Stimulated activated CD4-positive, alpha-beta T cell treated with anti-CD3 and anti-CD28 coated beads, Interleukin-1b, Interleukin-23, amount 100 ng/mL, for 48 hours (primary cell): ENCODE data around the gene CROCC2.

Source experiments
- DNase-seq: peaks from one replicate; pipeline ENCODE4 v3.0.0-alpha.2; 2020

Gene CROCC2

DNA sequence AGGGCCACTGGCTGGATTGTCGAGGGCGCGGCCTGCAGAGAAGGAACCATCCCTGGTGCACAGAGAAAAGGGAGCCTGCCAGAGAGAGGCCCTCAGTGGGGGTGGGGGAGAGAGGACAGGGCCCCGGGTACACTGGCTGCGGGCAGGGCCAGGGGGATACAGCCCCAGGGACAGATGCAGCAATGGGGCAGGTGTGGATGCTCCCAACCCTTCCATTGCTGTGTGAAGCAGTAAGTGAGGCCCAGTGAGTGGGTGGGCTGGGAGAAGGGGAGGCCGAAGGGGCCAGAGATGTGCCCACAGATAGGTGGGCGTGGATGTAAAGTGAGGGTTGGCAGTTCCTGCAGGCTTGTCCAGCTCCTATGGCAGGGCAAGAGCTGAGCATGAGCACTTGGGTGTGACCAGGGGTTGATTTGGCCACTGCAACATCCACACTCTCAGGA is 30.1 kb upstream of the CROCC2 start:
- DNase-seq, result no peak

DNA sequence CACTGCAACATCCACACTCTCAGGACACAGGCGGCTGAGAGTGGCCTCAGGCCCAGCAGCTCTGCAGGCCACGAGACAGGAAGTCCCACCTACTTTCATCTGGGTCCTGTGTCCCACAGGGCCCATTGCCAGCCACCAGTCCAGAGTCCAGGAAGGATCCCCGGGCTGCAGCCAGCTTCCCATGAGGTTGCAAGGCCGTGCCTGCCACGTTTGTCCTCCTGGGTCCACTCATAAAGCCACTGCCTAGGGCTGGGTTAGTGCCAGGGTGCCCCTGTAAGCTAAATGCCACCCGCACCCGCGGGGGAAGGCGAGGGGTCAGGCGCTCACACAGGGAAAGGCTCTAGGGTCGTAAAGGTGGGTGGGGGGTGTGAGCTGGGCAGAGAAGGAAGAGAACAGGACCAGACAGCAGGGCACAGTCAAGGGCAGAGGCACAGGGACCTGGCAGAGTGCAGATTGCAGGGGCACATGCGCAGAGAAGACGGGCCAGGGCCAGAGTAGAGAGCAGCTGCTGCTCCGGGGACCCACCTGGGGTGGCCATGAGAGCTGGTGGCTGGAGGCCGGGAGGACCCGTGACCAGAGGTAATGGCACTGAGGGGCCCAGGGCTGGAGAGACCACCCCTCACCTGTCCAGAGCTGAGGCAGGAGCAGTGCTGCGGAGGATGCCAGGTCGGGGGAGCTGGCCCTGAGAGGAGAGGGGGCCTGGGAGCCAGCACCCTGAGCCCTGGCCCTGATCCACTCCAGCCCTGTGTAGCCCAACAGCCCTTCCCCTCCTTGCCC is 29.5 kb upstream of the CROCC2 start:
- no peak for DNase-seq

DNA sequence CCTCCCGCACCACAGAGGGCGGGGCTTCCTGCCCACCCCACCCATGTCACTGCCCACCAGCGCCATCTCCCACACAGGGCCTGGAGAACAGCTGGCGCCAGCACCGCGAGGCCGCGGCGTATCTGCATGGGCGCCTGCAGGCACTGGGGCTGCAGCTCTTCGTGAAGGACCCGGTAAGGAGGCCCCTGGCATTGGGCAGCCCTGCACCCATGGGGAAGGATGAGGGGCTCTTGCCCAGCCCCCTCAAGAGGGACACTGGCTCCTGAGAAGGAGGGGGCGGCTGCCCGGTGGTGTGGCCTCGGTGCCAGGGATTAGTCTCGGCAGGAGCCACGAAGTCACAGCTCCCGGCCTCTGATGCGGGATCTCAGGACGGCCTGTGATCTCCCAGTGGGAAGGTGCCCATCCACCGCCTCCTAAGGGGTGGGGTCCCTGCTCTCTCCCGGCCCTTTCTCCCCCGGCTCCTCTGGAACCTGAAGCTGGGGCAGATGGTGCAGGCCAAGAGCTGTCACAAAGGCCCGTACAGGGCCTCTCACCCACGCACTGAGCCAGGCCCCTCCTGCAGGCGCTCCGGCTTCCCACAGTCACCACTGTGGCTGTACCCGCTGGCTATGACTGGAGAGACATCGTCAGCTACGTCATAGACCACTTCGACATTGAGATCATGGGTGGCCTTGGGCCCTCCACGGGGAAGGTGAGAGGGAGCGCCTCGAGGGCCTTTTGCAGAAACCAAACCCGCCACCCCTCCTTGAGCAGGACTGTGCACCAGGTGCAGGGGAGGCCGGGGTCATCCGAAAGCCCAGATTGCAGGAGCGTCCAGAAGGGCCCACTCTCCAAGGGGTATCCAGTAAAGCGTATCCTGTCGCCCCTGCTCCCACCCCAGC is 28.4 kb upstream of the CROCC2 start:
- no peak for DNase-seq

DNA sequence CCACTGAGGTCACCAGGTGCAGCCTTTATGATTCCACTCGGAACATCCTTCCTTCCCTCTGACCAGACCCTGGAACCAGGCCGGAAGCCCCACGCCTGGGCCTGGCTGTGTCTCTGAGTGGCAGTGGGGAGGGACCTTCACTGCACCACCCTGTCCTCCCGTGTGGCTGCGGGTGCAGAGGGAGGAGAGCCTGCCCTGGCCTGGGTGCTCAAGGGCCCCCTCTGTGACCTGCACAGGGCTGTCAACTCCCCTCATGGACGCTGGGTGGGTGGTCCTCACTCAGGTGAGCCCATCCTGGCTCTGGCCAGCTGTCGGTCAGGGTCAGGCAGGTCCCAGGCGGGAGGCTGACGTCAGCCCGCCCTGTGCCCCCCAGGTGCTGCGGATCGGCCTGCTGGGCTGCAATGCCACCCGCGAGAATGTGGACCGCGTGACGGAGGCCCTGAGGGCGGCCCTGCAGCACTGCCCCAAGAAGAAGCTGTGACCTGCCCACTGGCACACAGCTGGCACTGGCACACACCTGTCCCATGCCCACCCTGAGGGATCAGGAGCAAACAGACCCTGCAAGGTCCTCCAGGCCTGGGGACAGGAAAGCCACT is 27.7 kb upstream of the CROCC2 start:
- no peak for DNase-seq

DNA sequence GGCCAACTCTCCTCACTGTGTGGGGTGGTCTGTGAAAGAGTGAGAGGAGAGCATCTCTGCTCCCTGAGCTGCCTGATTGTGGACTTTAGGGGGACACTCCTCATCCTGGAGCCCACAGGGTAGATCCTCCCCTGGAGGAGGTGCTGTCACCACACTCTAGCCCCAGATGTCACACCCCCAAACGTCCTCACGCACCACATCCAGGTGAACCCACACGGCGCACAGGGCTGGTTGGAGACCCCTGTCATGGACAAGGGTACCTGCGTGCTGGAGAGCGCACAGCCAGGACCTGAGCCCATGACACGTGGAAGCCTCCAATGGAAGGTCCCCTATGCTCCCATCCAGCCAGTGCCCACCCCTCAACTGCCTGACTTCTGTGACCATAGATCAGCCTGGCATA is 27.0 kb upstream of the CROCC2 start:
- no peak for DNase-seq

DNA sequence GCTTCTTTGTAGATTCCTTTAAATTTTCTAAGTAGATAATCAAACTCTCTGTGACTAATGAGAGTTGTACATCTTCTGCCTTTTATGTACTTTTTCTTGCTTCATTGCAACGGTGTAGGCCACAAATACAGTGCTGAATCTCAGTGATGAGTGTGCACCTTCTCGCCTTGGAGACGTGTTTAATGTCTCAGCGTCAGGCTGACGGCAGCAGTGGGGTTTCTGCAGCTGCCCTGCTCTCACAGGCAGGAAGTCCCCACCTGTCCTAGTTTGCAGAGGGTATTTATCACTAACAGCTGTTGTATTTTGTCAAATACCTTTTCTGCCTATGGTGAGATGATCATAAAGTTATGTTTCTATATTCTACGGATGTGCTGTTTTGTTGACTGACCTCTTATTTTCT is 24.2 kb upstream of the CROCC2 start:
- DNase-seq, result no peak

DNA sequence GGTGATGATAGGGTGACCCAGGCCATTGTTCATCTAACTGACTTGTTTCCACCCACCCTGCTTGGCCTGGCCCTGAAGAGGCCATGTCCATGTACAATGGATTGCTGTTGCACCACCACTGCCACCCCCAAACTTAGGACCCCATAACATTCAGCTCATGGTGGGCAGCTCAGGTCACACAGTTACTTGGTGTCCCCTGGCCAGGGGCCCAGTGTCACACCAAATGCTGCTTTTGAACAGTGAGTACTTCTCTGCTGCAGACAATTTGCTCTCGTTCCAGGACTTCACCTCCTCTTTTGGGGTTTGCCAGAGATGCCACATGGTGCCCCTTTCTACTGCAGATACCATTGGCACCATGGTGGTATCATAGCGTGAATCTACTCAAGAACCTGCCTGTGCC is 21.9 kb upstream of the CROCC2 start:
- DNase-seq, result no peak

DNA sequence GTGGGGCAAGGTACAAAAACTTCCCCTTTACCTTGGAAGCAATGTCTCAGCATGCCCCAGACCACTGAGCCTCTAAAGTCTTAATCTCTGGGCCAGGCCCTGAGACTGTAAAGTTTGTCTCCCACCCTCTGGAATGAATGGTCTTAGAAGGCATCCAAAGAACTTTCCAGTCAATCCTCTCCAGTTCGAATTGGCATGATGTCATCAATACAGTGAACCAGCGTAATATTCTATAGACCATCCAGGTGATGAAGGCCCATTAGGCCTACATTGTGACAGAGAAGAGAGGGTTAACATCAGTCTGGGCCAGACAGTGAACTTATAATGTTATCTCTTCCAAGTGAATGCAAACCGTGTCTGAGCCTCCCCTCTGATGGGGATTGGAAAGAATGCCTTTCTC is 21.4 kb upstream of the CROCC2 start:
- no peak for DNase-seq

DNA sequence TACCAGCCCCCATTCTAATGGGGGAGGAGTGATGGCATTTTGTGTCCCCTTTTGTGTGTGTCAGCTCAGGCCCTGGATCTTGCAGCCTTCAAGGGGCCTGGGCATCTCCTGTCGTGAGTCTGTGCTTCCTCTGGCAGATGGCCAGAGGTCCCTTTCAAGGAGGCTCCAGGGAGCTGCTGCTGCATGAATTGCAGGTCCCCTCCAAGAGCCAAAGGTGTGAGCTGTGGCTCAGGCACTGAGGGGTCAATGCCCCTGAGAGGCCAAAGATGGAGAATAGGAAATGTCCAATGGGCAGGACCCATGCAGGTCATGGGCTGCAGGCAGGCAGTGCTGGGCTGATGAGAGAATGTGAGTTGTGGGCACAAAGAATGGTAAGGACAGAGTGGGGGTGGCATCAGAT is 20.6 kb upstream of the CROCC2 start:
- DNase-seq, result no peak

DNA sequence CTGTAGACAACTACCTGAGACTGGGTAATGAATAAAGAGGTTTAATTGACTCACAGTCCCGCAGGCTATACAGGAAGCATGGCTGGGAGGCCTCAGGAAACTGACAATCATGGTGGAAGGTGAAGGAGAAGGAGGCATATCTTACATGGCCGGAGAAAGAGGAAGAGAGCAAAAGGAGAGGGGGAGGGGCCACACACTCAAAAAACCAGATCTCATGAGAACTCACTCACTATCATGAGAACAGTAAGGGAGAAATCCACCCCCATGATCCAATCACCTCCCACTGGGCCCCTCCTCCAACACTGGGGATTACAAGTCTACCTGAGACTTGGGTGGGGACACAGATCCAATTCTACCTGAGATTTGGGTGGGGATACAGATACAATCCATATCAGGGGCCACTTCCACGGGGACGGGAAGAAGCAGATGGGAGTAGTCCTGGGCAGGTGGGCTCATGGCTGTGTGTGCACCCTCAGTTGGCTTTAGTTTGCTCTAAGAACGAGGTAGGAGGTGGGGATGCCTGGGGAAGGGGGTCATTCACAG is 20.0 kb upstream of the CROCC2 start:
- no peak for DNase-seq

DNA sequence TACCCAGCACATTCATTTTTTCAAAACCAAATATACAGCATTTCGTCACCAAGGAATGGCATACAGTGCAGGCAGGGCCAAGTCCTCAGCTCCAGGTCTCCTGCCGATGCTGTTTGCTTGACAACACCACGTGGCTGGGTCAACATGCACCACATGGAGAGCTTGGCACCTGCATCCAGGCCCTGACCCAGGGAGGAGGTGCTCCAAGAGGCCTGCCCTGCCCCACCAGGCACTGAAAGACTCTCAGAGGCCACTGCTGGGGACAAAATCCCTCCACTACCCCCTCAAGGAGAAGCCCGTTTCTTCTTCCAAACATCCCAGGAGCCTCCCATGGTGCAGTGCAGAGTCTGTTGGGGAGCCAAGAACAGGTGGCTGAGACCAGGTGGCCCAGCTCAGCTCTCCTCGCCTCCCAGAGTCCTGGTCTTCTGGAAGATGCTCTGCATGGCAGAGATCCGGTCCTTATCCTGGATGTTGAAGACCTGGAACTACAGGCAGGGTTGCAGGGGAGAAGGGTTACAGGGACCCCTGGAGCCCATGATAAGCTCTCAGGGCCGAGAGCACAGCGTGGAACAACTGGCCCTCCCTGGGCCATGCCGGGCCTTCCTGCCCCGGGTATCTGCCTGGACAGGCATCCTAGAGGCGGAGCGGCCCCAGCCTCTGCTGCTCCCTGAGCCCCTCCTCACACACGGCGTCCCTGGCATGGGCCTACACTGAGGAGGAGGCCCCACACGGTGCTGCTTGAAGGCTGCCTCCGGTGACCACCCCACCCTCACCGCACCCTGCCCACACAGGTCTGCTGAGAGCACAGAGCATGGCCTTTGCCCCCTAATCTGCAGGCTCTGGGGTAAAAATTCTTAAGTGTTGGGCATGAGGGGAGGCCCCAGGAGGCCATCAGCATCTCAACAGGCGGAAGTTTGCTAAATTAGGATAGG is 19.2 kb upstream of the CROCC2 start:
- no peak for DNase-seq

DNA sequence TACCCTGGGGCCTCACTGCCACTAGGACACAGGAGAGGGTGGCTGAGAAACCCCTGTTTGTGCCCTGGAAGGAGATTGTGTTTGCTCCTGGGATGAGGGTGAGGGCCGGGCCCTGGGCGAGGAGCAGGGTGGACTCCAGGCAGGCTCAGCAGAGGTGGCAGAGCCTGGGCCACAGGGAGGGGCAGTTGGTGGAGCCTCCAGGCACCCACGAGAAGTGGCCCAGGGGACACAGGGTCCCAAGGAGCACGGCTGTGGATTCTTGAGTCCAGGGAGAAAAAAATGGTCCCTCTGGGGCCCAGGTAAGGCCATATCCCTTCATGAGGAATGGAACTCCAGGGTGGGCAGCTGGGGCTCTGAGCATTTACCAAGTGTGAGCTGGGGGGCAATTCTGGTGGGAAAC is 18.5 kb upstream of the CROCC2 start:
- no peak for DNase-seq

DNA sequence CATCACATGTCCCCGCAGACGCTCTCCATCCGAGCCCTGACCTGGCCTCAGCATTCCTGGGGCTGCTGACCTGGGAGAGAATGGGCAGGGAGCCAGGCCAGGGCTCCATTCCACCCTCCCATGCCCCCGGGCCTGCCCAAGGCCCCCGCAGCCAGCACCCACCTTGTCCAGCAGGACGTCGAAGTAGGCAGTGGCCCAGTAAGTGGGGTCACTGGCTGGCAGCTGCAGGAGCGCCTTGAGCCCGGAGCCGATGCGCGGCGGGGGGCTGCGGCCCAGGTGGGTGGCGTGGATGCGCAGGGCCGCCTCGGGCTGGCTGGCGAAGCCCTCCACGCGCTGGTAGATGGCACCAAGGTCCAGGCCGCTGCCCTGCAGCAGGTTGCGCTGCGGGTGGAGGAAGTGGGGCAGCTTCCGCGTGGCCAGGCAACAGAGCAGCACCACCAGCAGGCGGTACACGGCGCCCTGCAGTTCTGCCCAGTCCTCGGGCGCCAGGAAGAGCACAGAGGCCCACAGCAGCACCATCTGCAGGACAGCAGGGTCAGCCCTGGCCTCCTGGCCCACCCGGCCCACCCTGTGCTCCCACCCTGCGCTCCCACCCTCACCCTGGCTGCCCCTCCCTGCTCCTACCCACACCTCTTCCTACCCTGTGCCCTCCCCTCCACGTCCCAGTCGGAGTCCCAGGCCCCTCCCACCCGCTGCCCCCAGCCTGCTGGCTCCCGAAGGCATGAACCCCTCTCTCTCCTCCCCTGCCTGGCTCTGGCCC is 17.8 kb upstream of the CROCC2 start:
- DNase-seq, result no peak

DNA sequence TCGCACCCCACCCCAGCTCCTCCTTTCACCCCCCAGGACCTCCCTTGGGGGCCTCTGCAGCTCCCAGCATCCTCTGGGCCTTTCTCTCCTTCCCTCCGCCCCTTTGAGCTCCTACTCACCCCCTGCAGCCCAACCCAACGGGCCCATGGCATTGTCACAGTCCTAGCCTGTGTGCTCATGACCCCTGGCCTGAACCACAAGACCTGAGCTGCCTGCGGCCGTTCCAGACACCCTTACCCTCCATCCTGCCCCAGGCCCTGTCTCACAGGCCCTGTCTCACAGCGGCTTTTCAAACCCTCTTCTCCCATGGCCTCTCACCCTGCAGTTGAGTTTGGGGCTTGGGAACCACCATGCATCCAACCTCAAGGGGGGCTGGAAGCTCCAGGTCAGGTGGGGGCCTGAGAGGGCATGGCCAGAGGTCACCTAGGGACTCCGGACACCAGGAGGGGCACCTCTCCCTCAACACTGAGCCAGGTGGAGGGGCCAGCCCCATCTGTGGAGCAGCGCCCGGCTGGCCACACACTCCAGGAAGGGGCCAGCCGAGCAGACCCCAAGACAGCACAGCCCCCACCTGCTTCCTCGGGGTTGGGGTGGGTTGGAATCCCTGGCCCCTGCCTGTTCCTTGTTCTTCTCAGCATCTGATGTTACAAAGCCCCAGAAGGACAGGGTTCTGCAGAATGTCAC is 17.1 kb upstream of the CROCC2 start:
- DNase-seq, result no peak

DNA sequence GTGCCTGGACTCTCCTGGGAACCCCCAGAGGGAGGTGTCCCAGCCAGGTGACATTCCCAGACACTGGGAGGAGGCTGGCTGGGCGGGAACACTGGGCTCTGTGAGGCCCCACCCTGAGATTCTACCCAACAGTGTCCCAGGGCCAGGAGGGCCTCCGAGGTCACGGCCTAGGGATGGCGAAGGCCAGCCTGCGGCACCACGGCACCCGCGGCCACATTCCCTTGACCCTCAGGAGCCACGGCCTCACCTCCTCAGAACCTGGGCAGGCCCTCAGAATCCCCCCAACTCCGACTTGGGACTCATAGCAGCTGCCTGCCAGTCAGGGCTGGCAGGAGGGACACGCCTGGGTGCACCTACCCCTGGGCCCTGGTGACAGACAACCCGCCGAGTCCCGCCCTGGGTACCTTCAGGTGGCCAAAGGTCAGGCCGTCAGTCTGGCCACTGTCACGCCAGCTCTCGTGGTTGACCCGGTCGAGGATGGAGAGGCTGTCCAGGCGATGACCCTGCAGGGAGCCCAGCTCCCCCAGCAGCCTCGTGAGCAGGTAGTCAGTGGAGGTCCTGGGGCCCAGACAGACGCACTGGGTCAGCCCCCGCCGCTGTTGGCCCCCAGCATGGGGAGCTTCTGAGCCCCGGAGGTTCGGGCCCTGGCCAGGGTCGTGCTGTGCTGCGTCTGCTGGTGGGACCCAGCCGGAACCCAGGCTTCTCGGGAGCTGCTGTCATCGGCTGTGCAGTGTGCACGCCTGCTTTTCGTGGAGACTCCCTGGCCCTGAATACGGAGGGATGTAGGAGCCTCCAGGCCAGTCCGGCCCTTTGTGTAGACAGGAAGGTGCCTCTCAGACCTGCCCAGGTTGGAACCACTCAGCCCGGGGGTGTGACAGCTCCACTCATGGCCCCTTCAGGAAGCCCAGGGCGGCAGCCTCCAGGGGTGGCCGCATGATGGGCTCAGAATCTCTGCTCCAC is 16.3 kb upstream of the CROCC2 start:
- no peak for DNase-seq

DNA sequence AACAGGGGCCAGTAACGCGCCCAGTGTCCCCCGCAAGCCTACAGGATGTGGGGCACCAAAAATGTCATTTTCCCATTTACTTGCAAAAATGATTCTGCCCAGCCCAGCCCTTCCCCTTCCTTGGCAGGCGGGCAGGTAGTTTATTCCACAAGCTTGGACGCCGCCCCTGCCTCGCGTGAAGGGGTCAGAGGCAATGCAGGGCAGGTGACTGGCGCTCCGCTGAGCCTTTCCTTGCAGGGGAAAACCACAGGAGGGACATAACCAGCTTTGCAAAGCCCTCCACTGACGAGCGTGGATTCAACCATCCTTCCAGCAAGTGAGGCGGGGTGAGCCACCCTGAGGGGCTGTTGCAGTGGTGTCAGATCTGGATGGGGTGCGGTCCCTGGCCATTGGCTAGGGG is 15.4 kb upstream of the CROCC2 start:
- no peak for DNase-seq

DNA sequence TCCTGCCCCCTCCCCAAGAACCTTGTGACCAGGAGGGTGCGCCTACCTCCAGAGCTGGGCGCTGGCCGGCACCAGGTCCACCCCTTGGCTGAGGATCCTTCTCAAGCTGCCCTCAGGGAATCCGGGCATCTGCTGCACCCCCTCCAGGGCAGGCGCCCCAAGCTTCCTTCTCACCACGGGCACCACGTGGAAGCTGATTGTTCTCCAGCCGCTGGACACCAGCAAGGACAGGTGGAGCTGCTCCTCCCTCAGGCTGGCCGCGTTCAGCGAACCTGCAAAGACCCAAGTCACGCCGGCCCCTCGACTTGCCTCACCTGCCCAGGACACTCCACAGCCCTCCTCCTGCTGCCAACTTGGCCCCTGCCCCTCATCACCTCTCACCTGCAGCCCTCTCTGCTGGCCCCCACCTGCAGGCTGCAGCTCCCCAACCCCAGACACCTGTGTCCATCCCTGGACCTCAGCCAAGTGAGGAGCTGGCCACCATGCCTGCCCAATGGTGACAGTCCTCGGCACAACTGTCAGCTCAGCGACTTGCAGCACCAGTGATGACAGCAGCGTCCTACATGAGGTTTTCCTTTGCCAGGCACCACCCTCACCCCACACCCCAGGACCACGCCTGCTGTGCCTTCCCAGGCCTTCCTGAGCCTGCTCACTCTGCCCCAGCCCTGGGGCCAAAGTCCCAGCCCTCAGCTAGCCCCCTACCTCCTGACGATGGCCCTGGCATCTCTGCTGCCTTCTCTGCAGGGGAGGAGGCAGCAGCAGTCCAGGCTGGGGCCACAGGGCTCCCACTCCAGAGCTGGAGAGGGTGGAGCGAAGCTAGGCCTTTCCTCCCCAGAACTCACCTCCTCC is 14.4 kb upstream of the CROCC2 start:
- DNase-seq, result no peak

DNA sequence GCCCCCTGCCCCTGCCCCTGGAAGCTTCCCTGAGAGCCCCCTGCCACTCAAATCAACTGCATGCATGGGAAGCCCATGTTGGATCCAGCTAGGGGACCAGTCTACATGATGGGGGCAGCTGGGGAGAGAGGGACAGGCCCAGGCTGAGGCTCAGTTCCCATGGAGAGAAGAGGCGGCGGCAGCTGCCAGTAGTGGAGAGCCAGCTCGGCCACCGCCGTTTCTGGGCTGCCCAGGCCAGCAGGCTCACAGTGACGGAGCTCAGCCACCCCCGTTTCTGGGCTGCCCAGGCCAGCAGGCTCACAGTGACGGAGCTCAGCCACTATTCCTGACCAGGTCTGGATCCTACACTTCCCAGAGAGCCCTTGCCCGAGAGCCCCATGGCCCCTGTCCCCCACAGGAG is 13.8 kb upstream of the CROCC2 start:
- DNase-seq, result no peak

DNA sequence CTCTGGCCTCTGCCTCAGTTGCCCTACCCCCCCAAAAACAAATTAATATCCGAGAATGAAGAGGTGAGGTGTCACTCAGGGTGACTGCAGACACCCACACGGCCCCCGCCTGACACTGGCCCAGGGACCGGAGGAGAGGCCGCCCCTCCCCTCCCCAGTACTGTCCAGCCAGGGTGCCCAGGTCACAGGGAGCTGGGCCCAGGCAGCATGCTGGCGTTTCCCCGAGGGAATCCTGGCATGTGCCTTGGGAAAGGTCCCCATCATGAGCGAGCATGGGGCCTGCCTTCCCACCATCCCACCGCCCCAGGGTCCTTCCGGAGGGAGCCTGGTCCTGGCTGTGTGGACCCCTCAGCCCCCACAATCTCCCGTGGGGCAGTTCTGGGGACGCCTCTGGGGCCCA is 13.2 kb upstream of the CROCC2 start:
- no peak for DNase-seq
